Prostate gland (tissue), 2 donors: Measurements from ENCODE around the gene LIN28A.
A peak's percentile ranks its signal among the peaks of the same experiment; 100 is the strongest.

Source experiments
- CTCF ChIP-seq, 4 experiments: fragments of 200-600 bp in 2 of 4; fragments of 450-650 bp in 2 of 4; sonication (generic) in 2 of 4; IDR thresholded peaks; 1 replicate in 3 of 4; 2 replicates in 1 of 4; pipeline ENCODE4 v1.5.1; 2016 to 2019; ENCODE audit warnings: antibody characterized with exemption in 4 of 4, mild to moderate bottlenecking in 2 of 4, moderate library complexity in 2 of 4
- POLR2A ChIP-seq: fragments of 450-650 bp; IDR thresholded peaks from one replicate; pipeline ENCODE4 v1.6.1; 2016; ENCODE audit warnings: antibody characterized with exemption, mild to moderate bottlenecking
- POLR2AphosphoS5 ChIP-seq: sonication (generic); formaldehyde crosslinking; IDR thresholded peaks from one replicate; pipeline ENCODE4 v1.6.1; 2017; ENCODE audit warnings: antibody characterized with exemption

- peak; percentile 74 for TF ChIP-seq POLR2A
- TF ChIP-seq POLR2AphosphoS5: peak; percentile 95
- no peak for TF ChIP-seq CTCF (IDR thresholded peaks at IDR 0.05)
These were observed 62.6 kb downstream of the LIN28A start for GRCh38 chr1:26472901-26473845.
